Lower lobe of right lung (tissue), 2 donors: Measurements from ENCODE around the gene ZMYND15. TPM values are rescaled to one million over a fixed set of nuclear protein-coding genes. Genes with fewer than 3 reads are reported as not detected.
A peak's percentile ranks its signal among the peaks of the same experiment; 100 is the strongest.

Experiments used
- ATAC-seq, 2 donors: fragments of 200-7000 bp; cut with Tn5 transposase; one replicate each; pipeline ENCODE4 v1.9.1; 2020 to 2022; ENCODE audit warnings: mild to moderate bottlenecking in 2 of 2, moderate library complexity in 2 of 2
- DNase-seq: peaks from one replicate; pipeline ENCODE4 v3.0.0-alpha.2; 2020
- H3K27ac ChIP-seq: fragments of 200-600 bp; one replicate; pipeline ENCODE4 v1.8.0; 2022
- H3K27me3 ChIP-seq: fragments of 200-600 bp; one replicate; pipeline ENCODE4 v1.8.0; 2022; ENCODE audit warnings: low read depth
- H3K36me3 ChIP-seq: fragments of 200-600 bp; one replicate; pipeline ENCODE4 v1.8.0; 2022; ENCODE audit warnings: mild to moderate bottlenecking
- H3K4me1 ChIP-seq: fragments of 200-600 bp; one replicate; pipeline ENCODE4 v1.8.0; 2022
- H3K4me3 ChIP-seq: fragments of 200-600 bp; one replicate; pipeline ENCODE4 v1.8.0; 2022; ENCODE audit warnings: mild to moderate bottlenecking
- H3K9me3 ChIP-seq: fragments of 200-600 bp; one replicate; pipeline ENCODE4 v1.8.0; 2022
- intact Hi-C: fragments of 100-400 bp; cut with DNase I; formaldehyde crosslinking; loops from one replicate; pipeline ENCODE4 v1.11.0; 2022
- total RNA-seq: library from RNA; stranded (reverse); fragmentation: NEBNext Ultra II Directional; extraction: Animal tissue kit (Norgen Biotek cat#: 25700); gene quantifications from one replicate; pipeline ENCODE4 v1.2.1, GENCODE V29; 2021
- TF ChIP-seq, protein P1 (sequence below): fragments of 200-600 bp; IDR thresholded peaks from one replicate; pipeline ENCODE4 v1.8.0; 2022; ENCODE audit warnings: antibody characterized with exemption, mild to moderate bottlenecking
- donor health status: DM: no; HTN: yes; CAD: no; lungs with severe emphysema.

The ZMYND15 gene
- total RNA-seq, 1 donor from 2014 or later = 13.3 TPM

- Histone ChIP-seq H3K9me3 (no peaks in the 10 kb centered on the region), H3K27ac (no peak overlapping the region), H3K36me3 (no peaks in the 10 kb centered on the region), H3K27me3 (no peaks in the 10 kb centered on the region), H3K4me1 (peaks cover 9% of the 10 kb centered on the region), H3K4me3 (no peak overlapping the region)
- TF ChIP-seq, protein P1, sequence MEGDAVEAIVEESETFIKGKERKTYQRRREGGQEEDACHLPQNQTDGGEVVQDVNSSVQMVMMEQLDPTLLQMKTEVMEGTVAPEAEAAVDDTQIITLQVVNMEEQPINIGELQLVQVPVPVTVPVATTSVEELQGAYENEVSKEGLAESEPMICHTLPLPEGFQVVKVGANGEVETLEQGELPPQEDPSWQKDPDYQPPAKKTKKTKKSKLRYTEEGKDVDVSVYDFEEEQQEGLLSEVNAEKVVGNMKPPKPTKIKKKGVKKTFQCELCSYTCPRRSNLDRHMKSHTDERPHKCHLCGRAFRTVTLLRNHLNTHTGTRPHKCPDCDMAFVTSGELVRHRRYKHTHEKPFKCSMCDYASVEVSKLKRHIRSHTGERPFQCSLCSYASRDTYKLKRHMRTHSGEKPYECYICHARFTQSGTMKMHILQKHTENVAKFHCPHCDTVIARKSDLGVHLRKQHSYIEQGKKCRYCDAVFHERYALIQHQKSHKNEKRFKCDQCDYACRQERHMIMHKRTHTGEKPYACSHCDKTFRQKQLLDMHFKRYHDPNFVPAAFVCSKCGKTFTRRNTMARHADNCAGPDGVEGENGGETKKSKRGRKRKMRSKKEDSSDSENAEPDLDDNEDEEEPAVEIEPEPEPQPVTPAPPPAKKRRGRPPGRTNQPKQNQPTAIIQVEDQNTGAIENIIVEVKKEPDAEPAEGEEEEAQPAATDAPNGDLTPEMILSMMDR = no peak
- ATAC-seq = no peak
- DNase-seq = no peak
- intact Hi-C loops = no loop called here
Measured at GRCh38 chr17:4772235-4772613, 32.6 kb downstream of the ZMYND15 start.

DNA sequence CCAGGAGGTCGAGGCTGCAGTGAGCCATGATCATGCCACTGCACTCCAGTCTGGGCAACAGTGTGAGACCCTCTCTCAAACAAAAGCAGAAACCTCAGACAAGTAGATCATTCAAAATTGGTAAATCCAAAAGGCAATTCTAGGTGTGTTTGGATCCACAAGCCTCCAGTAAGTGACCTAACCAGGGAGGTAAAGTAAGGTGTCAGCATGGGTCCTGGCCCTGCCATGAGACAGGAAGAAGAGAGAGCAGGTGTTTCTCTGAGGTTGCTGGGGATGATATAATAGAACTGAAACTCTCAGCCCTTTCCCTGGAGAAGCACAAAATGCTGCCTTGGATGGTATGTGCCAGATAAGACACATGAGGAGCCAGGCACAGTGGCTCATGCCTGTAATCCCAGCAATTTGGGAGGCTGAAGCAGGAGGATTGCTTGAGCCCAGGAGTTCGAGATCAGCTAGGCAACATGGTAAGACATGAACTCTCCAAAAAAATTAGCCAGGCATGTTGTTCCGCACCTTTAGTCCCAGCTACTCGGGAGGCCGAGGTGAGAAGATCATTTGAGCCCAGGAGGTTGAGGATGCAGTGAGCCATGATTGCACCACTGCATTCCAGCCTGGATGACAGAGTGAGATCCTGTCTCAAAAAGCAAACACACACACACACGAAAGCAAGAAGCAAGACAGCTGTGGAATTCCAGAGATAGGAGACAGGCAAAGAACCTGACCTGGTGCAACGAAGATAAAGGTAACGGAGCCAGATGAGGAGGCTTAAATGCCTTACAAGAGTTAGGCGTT, 38.5 kb downstream of the ZMYND15 start:
- TF ChIP-seq, protein P1 = no peak
- intact Hi-C loops = no loop called here
- Histone ChIP-seq H3K36me3 (no peaks in the 10 kb centered on the region), H3K4me1 (no peaks in the 10 kb centered on the region), H3K4me3 (no peak overlapping the region), H3K27ac (no peak overlapping the region), H3K27me3 (peaks cover 36% of the 10 kb centered on the region), H3K9me3 (no peaks in the 10 kb centered on the region)
- no peak for DNase-seq
- no peak for ATAC-seq

GRCh38 chr17:4780325-4780955, 40.8 kb downstream of the ZMYND15 start:
- Histone ChIP-seq H3K9me3 (no peaks in the 10 kb centered on the region), H3K36me3 (no peaks in the 10 kb centered on the region), H3K27me3 (peaks cover 57% of the 10 kb centered on the region), H3K27ac (no peak overlapping the region), H3K4me1 (peaks cover 5% of the 10 kb centered on the region), H3K4me3 (no peak overlapping the region)
- intact Hi-C loops = loop anchor here (10.0 kb wide), 1 partner anchor 46 kb away; the partner anchor contains the start of genes CXCL16, MED11 and ZMYND15
- TF ChIP-seq, protein P1 = no peak
- DNase-seq = no peak
- no peak for ATAC-seq

DNA sequence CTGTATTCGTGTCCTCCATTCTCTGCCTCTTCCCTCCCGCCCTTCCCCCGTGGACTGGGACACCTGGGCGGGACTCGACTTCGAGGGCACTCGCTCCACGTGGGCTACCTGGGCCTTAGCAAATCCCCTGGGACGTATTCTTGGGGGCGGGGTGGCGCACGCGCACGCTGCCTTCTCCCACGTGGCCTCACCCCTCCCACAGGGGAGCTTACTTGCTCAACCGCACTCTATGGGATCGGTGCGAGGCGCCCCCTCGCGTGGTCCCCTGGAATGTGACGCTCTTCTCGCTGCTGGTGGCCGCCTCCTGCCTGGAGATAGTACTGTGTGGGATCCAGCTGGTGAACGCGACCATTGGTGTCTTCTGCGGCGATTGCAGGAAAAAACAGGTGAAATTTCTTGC, 43.0 kb downstream of the ZMYND15 start:
- Histone ChIP-seq H3K27me3 (peaks cover 64% of the 10 kb centered on the region), H3K9me3 (no peaks in the 10 kb centered on the region), H3K4me3 (no peak overlapping the region), H3K27ac (no peak overlapping the region), H3K4me1 (peaks cover 23% of the 10 kb centered on the region), H3K36me3 (no peaks in the 10 kb centered on the region)
- DNase-seq (peak; percentile 76), ATAC-seq (peak; percentile 39 to 55)
- TF ChIP-seq, protein P1 = peak; percentile 23
- intact Hi-C loops = loop anchor here (10.0 kb wide), 1 partner anchor 48 kb away; the partner anchor contains the start of genes CXCL16, MED11 and ZMYND15

- intact Hi-C loops = loop anchor here (10.0 kb wide), 1 partner anchor 51 kb away; the partner anchor contains the start of genes CXCL16, MED11 and ZMYND15
- Histone ChIP-seq H3K36me3 (no peaks in the 10 kb centered on the region), H3K4me1 (peaks cover 33% of the 10 kb centered on the region), H3K4me3 (peak overlapping the region; percentile 34), H3K27ac (no peak overlapping the region), H3K9me3 (no peaks in the 10 kb centered on the region), H3K27me3 (peaks cover 48% of the 10 kb centered on the region)
- TF ChIP-seq, protein P1 = no peak
- no peak for ATAC-seq
- DNase-seq = no peak
Measured at GRCh38 chr17:4785311-4786105, 45.9 kb downstream of the ZMYND15 start.
